ENCODE measurements around the gene SIVA1. TPM values are rescaled to one million over a fixed set of nuclear protein-coding genes. Genes with fewer than 3 reads are reported as not detected.

Gene SIVA1
- total and polyA plus RNA-seq, 2 donors (not counting 1 experiment from before 2014, with no cell fraction given): 50.7 to 123 TPM

DNA sequence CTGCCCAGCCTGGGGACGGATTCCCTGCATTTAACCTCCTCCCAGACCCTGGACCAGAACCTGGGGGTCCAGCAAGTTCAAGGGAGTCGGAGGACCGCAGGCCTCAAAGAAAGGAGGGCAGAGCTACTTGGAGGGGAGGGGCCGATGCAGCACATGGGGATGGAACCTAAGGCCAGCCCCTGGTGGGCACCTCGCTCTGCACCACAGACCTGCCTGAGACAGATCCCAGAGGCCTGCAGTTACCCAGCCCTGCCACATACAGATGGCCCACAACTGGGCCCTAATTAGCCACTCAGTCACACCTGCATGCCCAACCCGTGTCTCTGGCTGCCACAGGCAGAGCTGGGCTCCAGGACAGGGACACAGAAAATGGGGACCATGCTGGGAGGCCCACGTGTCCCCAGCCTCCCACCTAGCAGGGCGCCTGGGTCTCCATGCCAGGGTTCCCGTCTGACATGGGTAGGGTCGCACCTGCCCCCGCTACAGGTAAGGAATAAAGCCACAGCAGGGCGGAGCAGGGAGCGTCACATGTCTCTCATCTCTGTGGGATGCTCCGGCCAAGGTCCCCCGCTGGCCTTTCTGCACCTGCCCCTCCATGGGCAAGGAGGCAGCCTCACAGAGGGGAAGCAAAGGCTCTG lies 25.9 kb downstream of the SIVA1 start:
- H3K4me1 ChIP-seq (ENCODE audit: control insufficient read depth in 2 of 2, insufficient read depth in 2 of 2, low read length in 2 of 2): no peaks in the 10 kb centered on the region
- ATAC-seq (ENCODE audit: low read depth) (no peak), DNase-seq (no peak)
- peaks cover 49% of the 10 kb centered on the region for H4K20me1 ChIP-seq (ENCODE audit: control insufficient read depth, insufficient read depth, low read length, poor library complexity, severe bottlenecking)
- H3K4me3 ChIP-seq (ENCODE audit: control extremely low read depth in 1 of 5, extremely low read depth in 1 of 5, insufficient read depth in 1 of 5, low read depth in 2 of 5, low read length in 4 of 5): no peak overlapping the region
- Mint-ChIP-seq H3K4me1 (no peaks in the 10 kb centered on the region), H3K9me3 (ENCODE audit: insufficient read depth) (no peaks in the 10 kb centered on the region), H3K27me3 (no peaks in the 10 kb centered on the region), H3K27ac (no peak overlapping the region), H3K4me3 (no peak overlapping the region)
- TF ChIP-seq, protein P1, sequence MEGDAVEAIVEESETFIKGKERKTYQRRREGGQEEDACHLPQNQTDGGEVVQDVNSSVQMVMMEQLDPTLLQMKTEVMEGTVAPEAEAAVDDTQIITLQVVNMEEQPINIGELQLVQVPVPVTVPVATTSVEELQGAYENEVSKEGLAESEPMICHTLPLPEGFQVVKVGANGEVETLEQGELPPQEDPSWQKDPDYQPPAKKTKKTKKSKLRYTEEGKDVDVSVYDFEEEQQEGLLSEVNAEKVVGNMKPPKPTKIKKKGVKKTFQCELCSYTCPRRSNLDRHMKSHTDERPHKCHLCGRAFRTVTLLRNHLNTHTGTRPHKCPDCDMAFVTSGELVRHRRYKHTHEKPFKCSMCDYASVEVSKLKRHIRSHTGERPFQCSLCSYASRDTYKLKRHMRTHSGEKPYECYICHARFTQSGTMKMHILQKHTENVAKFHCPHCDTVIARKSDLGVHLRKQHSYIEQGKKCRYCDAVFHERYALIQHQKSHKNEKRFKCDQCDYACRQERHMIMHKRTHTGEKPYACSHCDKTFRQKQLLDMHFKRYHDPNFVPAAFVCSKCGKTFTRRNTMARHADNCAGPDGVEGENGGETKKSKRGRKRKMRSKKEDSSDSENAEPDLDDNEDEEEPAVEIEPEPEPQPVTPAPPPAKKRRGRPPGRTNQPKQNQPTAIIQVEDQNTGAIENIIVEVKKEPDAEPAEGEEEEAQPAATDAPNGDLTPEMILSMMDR (IDR thresholded peaks at IDR 0.05): no peak
- TF ChIP-seq EZH2 (IDR thresholded peaks at IDR 0.05; ENCODE audit: borderline replicate concordance, insufficient read depth, low read depth, low read length, poor library complexity, severe bottlenecking): no peak
- H3K36me3 ChIP-seq (replicated peaks in 1 of 2; ENCODE audit: control extremely low read depth in 1 of 2, control insufficient read depth in 1 of 2, extremely low read depth in 1 of 2, insufficient read depth in 2 of 2, low read length in 1 of 2): peaks cover 0 to 10% of the 10 kb centered on the region in 2 experiments
- H3K9ac ChIP-seq (ENCODE audit: low read length): no peak overlapping the region
- no peak overlapping the region for H3K4me2 ChIP-seq (replicated peaks; ENCODE audit: low read depth, low read length, poor library complexity, severe bottlenecking)
- no peak overlapping the region for H3K27ac ChIP-seq (ENCODE audit: low read length in 2 of 2)
- peaks cover 0 to 7% (median 0%) of the 10 kb centered on the region in 3 donors for H3K9me3 ChIP-seq (ENCODE audit: control extremely low read depth in 1 of 3, control insufficient read depth in 2 of 3, insufficient read depth in 1 of 3, low read length in 2 of 3)
- H3K27me3 ChIP-seq (replicated peaks in 1 of 4; ENCODE audit: control extremely low read depth in 1 of 4, control insufficient read depth in 3 of 4, insufficient read depth in 4 of 4, low read length in 3 of 4): no peaks in the 10 kb centered on the region
- peaks cover 5% of the 10 kb centered on the region for H3K79me2 ChIP-seq (ENCODE audit: control insufficient read depth, insufficient read depth, low read length)
- CTCF ChIA-PET: interaction anchor here (0.6 to 1.3 kb wide), 2 partner anchors 10 to 56 kb away, joined by 3 to 4 read pairs; no protein-coding TSS in a partner anchor
- intact Hi-C loops (cut with micrococcal nuclease): no loop called here
- no peak overlapping the region for H2AFZ ChIP-seq (ENCODE audit: insufficient read depth, low read depth, low read length, poor library complexity, severe bottlenecking)
- WGBS (ENCODE audit: insufficient coverage): 94% methylated on average over 14 of the region's 15 CpGs
- POLR2A ChIA-PET: no interaction called here

GRCh38 chr14:104779776-104780512 lies 27.0 kb downstream of the SIVA1 start:
- ChIA-PET POLR2A (no interaction called here), CTCF (interaction anchor here (1.3 kb wide), 1 partner anchor 11 kb away, joined by 4 read pairs; no protein-coding TSS in a partner anchor)
- Histone ChIP-seq H3K27me3 (replicated peaks in 1 of 4; ENCODE audit: control extremely low read depth in 1 of 4, control insufficient read depth in 3 of 4, insufficient read depth in 4 of 4, low read length in 3 of 4) (no peaks in the 10 kb centered on the region), H3K9ac (ENCODE audit: low read length) (no peak overlapping the region), H2AFZ (ENCODE audit: insufficient read depth, low read depth, low read length, poor library complexity, severe bottlenecking) (no peak overlapping the region), H4K20me1 (ENCODE audit: control insufficient read depth, insufficient read depth, low read length, poor library complexity, severe bottlenecking) (peaks cover 60% of the 10 kb centered on the region), H3K4me3 (ENCODE audit: control extremely low read depth in 1 of 5, extremely low read depth in 1 of 5, insufficient read depth in 1 of 5, low read depth in 2 of 5, low read length in 4 of 5) (no peak overlapping the region), H3K27ac (ENCODE audit: low read length in 2 of 2) (no peak overlapping the region), H3K36me3 (replicated peaks in 1 of 2; ENCODE audit: control extremely low read depth in 1 of 2, control insufficient read depth in 1 of 2, extremely low read depth in 1 of 2, insufficient read depth in 2 of 2, low read length in 1 of 2) (peaks cover 0 to 10% of the 10 kb centered on the region in 2 experiments), H3K79me2 (ENCODE audit: control insufficient read depth, insufficient read depth, low read length) (peaks cover 12% of the 10 kb centered on the region), H3K4me1 (ENCODE audit: control insufficient read depth in 2 of 2, insufficient read depth in 2 of 2, low read length in 2 of 2) (no peaks in the 10 kb centered on the region), H3K4me2 (replicated peaks; ENCODE audit: low read depth, low read length, poor library complexity, severe bottlenecking) (no peak overlapping the region), H3K9me3 (ENCODE audit: control extremely low read depth in 1 of 3, control insufficient read depth in 2 of 3, insufficient read depth in 1 of 3, low read length in 2 of 3) (peaks cover 0 to 7% (median 0%) of the 10 kb centered on the region in 3 donors)
- TF ChIP-seq, protein P1 (IDR thresholded peaks at IDR 0.05): no peak
- TF ChIP-seq EZH2 (IDR thresholded peaks at IDR 0.05; ENCODE audit: borderline replicate concordance, insufficient read depth, low read depth, low read length, poor library complexity, severe bottlenecking): no peak
- Mint-ChIP-seq H3K27ac (no peak overlapping the region), H3K4me3 (no peak overlapping the region), H3K27me3 (no peaks in the 10 kb centered on the region), H3K9me3 (ENCODE audit: insufficient read depth) (no peaks in the 10 kb centered on the region), H3K4me1 (no peaks in the 10 kb centered on the region)
- ATAC-seq (ENCODE audit: low read depth) (no peak), DNase-seq (no peak)
- WGBS (ENCODE audit: insufficient coverage): 94% methylated on average over 32 of the region's 32 CpGs
- intact Hi-C loops (cut with micrococcal nuclease): no loop called here
